HG02763 (cell line): Measurements from ENCODE around the gene NEDD4.
"Not testable (repeated sequence)": the region's sequence is repeated elsewhere in the genome, so short reads cannot be mapped to it uniquely, and the experiment has no call there.

Experiments used
- ATAC-seq: cut with Tn5 transposase; IDR thresholded peaks from one replicate; pipeline ENCODE4 v1.9.1; 2021; ENCODE audit warnings: mild to moderate bottlenecking, moderate library complexity; ENCODE audit not compliant: unreplicated experiment

The NEDD4 gene

GRCh38 chr15:55993111-55993803 lies at the start of gene NEDD4:
Gene NEDD4, minus strand, starts transcription at chr15:55993612. Its CDS starts 57 bp downstream, at chr15:55993555.
- peak; percentile 91 for ATAC-seq

GRCh38 chr15:56042498-56042897 lies 49.1 kb upstream of the NEDD4 start:
- ATAC-seq: no peak

GRCh38 chr15:56042031-56042430 lies 48.6 kb upstream of the NEDD4 start:
- ATAC-seq: no peak

GRCh38 chr15:56040081-56041035 lies 46.9 kb upstream of the NEDD4 start:
- no peak for ATAC-seq

GRCh38 chr15:56038707-56039106 lies 45.3 kb upstream of the NEDD4 start:
- ATAC-seq: no peak

GRCh38 chr15:56038015-56038414 lies 44.6 kb upstream of the NEDD4 start:
- no peak for ATAC-seq

- ATAC-seq: no peak
Observed at GRCh38 chr15:56036546-56037067, 43.2 kb upstream of the NEDD4 start.

- no peak for ATAC-seq
Observed at GRCh38 chr15:56035166-56035565, 41.8 kb upstream of the NEDD4 start.

- no peak for ATAC-seq
Observed at GRCh38 chr15:56034514-56034913, 41.1 kb upstream of the NEDD4 start.

GRCh38 chr15:56032373-56032772 lies 39.0 kb upstream of the NEDD4 start:
- ATAC-seq: no peak

GRCh38 chr15:56031836-56032235 lies 38.4 kb upstream of the NEDD4 start:
- ATAC-seq: no peak

GRCh38 chr15:56031402-56031801 lies 38.0 kb upstream of the NEDD4 start:
- no peak for ATAC-seq

GRCh38 chr15:56028430-56028829 lies 35.0 kb upstream of the NEDD4 start:
- no peak for ATAC-seq

- ATAC-seq: not testable (repeated sequence)
Observed at GRCh38 chr15:56023160-56023559, 29.7 kb upstream of the NEDD4 start.

- ATAC-seq: no peak
Observed at GRCh38 chr15:56019819-56020486, 26.5 kb upstream of the NEDD4 start.

- no peak for ATAC-seq
Observed at GRCh38 chr15:56019060-56019793, 25.8 kb upstream of the NEDD4 start.

- no peak for ATAC-seq
Observed at GRCh38 chr15:56017920-56018319, 24.5 kb upstream of the NEDD4 start.

- ATAC-seq: no peak
Observed at GRCh38 chr15:56017511-56017910, 24.1 kb upstream of the NEDD4 start.

- no peak for ATAC-seq
Observed at GRCh38 chr15:56016281-56016680, 22.9 kb upstream of the NEDD4 start.

GRCh38 chr15:56014677-56015076 lies 21.3 kb upstream of the NEDD4 start:
- no peak for ATAC-seq
